GM10266 (cell line): ENCODE data around the gene IPPK.
A peak's percentile ranks its signal among the peaks of the same experiment; 100 is the strongest.

Experiments
- DNase-seq: peaks from one replicate; pipeline ENCODE4 v3.0.0; 2012; ENCODE audit errors: extremely low spot score
- CTCF ChIP-seq: IDR thresholded peaks from 2 replicates; pipeline ENCODE4 v1.5.1; 2012; ENCODE audit warnings: mild to moderate bottlenecking, low read depth; ENCODE audit not compliant: control insufficient read depth, insufficient read depth; ENCODE audit errors: missing control alignments

The IPPK gene

GRCh38 chr9:92714787-92715487 is 45.0 kb upstream of the IPPK start:
- no peak for TF ChIP-seq CTCF
- DNase-seq = no peak

- no peak for DNase-seq
- no peak for TF ChIP-seq CTCF
Observed at GRCh38 chr9:92714016-92714415, 44.1 kb upstream of the IPPK start.

- no peak for DNase-seq
- TF ChIP-seq CTCF = no peak
Observed at GRCh38 chr9:92713528-92713927, 43.6 kb upstream of the IPPK start.

DNA sequence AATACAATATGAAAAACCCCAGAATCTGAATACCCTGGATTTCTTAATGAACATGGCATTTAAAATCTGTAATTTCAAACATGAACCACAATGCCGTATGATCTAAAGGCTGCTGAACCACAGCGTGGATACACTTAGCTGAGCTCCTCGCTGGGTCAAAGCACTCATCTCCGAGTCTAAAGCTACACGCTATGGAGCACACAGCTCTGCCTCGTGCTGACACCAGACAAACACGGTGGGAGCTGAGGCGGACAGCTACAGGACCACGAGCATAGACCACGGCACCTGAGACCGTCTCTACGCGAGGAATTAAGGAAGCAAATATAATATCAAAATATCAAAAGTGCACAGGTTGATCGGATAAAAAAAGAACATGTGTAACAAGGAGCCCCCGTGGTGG is 42.8 kb upstream of the IPPK start:
- DNase-seq = no peak
- no peak for TF ChIP-seq CTCF

DNA sequence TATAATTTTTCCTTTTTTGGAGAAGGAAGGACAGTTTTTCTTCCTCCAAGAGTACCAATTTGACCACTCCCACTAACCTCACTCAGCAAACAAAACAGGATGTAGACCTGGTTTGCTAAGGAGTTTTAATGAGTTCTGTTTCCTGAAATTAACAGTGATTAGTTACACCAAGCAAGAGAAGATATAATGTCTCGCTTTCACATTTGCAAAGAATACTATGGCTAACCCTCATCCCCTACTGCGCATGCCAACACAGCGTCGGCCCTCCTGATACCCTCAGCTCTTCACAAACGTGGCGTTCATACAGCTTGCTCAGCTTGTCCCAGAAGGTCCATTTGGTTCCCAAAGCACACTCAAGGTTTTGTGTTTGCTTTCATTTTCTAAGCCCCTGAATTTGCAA is 41.9 kb upstream of the IPPK start:
- no peak for TF ChIP-seq CTCF
- peak; percentile 35 for DNase-seq

- DNase-seq = no peak
- TF ChIP-seq CTCF = no peak
Observed at GRCh38 chr9:92711146-92711545, 41.2 kb upstream of the IPPK start.

DNA sequence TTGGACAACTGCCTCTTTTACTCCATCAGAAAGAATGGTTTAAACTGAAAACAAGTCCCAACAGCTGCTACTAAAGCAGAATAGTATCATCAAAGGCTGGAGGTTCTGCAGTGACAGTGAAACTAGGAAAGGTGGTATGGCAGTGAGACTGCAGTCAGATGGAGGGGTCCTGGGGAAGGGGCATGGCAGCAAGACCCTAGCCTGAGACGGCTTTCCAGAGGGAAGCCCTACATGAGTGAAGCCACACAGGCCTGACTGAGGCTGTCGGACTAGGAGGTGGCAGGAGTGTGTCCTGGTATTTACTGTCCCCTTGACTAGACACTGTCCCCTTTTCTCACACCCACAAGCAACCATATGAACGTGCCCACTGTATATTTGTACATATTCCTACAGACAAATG is 40.4 kb upstream of the IPPK start:
- no peak for DNase-seq
- TF ChIP-seq CTCF = no peak
